Panc1 (cell line): ENCODE data around the gene BAIAP2. TPM values are rescaled to one million over a fixed set of nuclear protein-coding genes. Genes with fewer than 3 reads are reported as not detected.
A peak's percentile ranks its signal among the peaks of the same experiment; 100 is the strongest.

Experiments
- ATAC-seq: fragments of 200-7000 bp; cut with Tn5 transposase; 2 replicates; pipeline ENCODE4 v1.9.1; 2020; ENCODE audit warnings: mild to moderate bottlenecking, moderate library complexity
- BruUV-seq: library from RNA; stranded (reverse); fragments of 400-500 nt; replicated peaks from 2 replicates; lab custom pipeline; 2021; lab: Mats Ljungman, UMichigan
- CTCF ChIA-PET: fragments of 300-600 bp; sonication (Branson Sonifier 250); formaldehyde crosslinking; loops from one replicate; lab custom pipeline; 2022; ENCODE audit warnings: antibody characterized with exemption; lab: Charles Lee
- POLR2A ChIA-PET: fragments of 300-600 bp; sonication (Branson Sonifier 250); formaldehyde crosslinking; loops from one replicate; lab custom pipeline; 2022; ENCODE audit warnings: antibody characterized with exemption; lab: Charles Lee
- DNase-seq: peaks from one replicate; pipeline ENCODE4 v3.0.0-alpha.2; 2010; ENCODE audit warnings: low read depth, low spot score
- H3K27ac ChIP-seq: 2 replicates; pipeline ENCODE4 v1.5.1; 2011; ENCODE audit warnings: mild to moderate bottlenecking, low read length, inconsistent platforms
- H3K27me3 ChIP-seq: fragments of 200-500 bp; sonication (Bioruptor generic); 2 replicates; pipeline ENCODE4 v1.6.0; 2014; ENCODE audit warnings: low read length, inconsistent platforms; ENCODE audit not compliant: control insufficient read depth, insufficient read depth
- H3K36me3 ChIP-seq: fragments of 200-500 bp; sonication (Bioruptor generic); 2 replicates; pipeline ENCODE4 v1.5.1; 2014; ENCODE audit warnings: inconsistent platforms, mild to moderate bottlenecking, low read length, moderate library complexity; ENCODE audit not compliant: control insufficient read depth, insufficient read depth
- H3K4me1 ChIP-seq: 2 replicates; pipeline ENCODE4 v1.5.1; 2011; ENCODE audit warnings: inconsistent platforms, mild to moderate bottlenecking, low read length, moderate library complexity; ENCODE audit not compliant: control insufficient read depth, insufficient read depth
- H3K4me3 ChIP-seq, 2 experiments: 2 replicates each; pipeline ENCODE4 v1.5.1; 2011 to 2012; ENCODE audit warnings: low read depth in 2 of 2, low read length in 2 of 2, mild to moderate bottlenecking in 2 of 2, inconsistent platforms in 1 of 2, moderate library complexity in 1 of 2
- H3K9me3 ChIP-seq: fragments of 200-500 bp; sonication (Bioruptor generic); 2 replicates; pipeline ENCODE4 v1.5.1; 2014; ENCODE audit warnings: low read depth, mild to moderate bottlenecking, inconsistent platforms, low read length, moderate library complexity; ENCODE audit not compliant: control insufficient read depth, insufficient read depth
- POLR2AphosphoS5 ChIP-seq: IDR thresholded peaks from 2 replicates; pipeline ENCODE4 v1.6.1; 2012; ENCODE audit warnings: mild to moderate bottlenecking, low read depth, low read length, moderate library complexity
- REST ChIP-seq, 2 experiments: IDR thresholded peaks; 2 replicates each; pipeline ENCODE4 v1.6.1; 2011 to 2012; ENCODE audit warnings: low read depth in 2 of 2, control low read depth in 1 of 2, low read length in 1 of 2, mild to moderate bottlenecking in 1 of 2, moderate library complexity in 1 of 2; ENCODE audit not compliant: insufficient read depth in 1 of 2
- SIN3A ChIP-seq: IDR thresholded peaks from 2 replicates; pipeline ENCODE4 v1.6.1; 2012; ENCODE audit warnings: low read depth, mild to moderate bottlenecking, low read length, moderate library complexity, borderline replicate concordance; ENCODE audit not compliant: insufficient read depth
- TCF7L2 ChIP-seq: IDR thresholded peaks from 2 replicates; pipeline ENCODE4 v1.6.1; 2011; ENCODE audit warnings: mild to moderate bottlenecking, low read depth, low read length, inconsistent platforms
- in situ Hi-C: cut with HindIII; loops from 2 replicates; pipeline ENCODE4 v1.10.0; 2016; ENCODE audit warnings: low sequenced_read_pairs, low pct_unique_long_range_greater_than_20kb
- intact Hi-C: fragments of 100-400 bp; cut with micrococcal nuclease; formaldehyde crosslinking; loops from one replicate; pipeline ENCODE4 v1.10.0; 2022; ENCODE audit not compliant: unreplicated experiment
- total RNA-seq: library from RNA; stranded (reverse); gene quantifications from one replicate; pipeline ENCODE4 v1.2.1, GENCODE V29; 2021; ENCODE audit not compliant: unreplicated experiment
- TF ChIP-seq, protein P1 (sequence below): fragments of 450-650 bp; IDR thresholded peaks from 2 replicates; pipeline ENCODE4 v1.5.1; 2017; ENCODE audit warnings: mild to moderate bottlenecking

BAIAP2 gene
- total RNA-seq, 1 experiment from 2014 or later, result 125 TPM

DNA sequence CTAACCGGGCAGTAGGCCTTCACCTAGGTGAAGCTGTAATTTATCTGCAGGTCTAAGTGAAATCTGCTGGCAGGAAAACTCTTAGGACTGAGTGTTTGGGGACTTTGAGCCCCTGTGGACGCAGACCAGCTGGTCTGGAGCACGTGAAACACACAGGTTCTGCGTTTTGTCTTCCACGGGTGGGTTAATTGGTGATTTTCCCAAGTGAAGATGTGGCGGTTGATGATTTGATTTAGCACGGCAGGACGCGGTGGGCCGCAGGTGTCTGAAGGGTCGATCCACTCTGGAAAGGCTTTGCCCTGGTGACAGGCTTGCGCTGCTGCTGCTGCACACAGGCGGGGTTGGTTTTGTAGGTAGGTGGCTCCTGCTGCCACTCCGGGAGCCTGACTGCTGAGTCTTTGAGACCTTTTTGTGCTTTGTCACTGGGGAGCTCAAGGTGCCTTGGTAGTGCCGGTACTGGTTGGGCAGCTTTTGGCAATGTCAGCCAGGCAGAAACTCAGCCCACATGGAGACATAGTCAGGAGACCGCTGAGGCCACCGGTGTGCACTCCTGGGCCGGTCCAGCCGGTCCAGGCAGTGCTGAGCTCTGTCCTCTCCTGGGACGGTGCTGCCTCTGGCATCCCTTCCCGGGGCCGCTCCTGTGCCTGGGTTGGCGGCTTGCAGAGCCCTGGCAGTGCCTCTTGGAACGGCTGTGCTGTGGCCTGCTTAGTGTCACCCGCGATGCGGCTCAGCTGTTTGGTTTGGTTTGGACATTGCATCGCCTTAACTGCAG, 2.3 kb downstream of the BAIAP2 start:
- TF ChIP-seq REST (IDR thresholded peaks at IDR 0.05; ENCODE audit: insufficient read depth in 1 of 2, low read depth in 2 of 2, low read length in 1 of 2) (no peak; a peak in 1 of 4 replicates), POLR2AphosphoS5 (no peak), SIN3A (no peak), TCF7L2 (no peak)
- TF ChIP-seq, protein P1, sequence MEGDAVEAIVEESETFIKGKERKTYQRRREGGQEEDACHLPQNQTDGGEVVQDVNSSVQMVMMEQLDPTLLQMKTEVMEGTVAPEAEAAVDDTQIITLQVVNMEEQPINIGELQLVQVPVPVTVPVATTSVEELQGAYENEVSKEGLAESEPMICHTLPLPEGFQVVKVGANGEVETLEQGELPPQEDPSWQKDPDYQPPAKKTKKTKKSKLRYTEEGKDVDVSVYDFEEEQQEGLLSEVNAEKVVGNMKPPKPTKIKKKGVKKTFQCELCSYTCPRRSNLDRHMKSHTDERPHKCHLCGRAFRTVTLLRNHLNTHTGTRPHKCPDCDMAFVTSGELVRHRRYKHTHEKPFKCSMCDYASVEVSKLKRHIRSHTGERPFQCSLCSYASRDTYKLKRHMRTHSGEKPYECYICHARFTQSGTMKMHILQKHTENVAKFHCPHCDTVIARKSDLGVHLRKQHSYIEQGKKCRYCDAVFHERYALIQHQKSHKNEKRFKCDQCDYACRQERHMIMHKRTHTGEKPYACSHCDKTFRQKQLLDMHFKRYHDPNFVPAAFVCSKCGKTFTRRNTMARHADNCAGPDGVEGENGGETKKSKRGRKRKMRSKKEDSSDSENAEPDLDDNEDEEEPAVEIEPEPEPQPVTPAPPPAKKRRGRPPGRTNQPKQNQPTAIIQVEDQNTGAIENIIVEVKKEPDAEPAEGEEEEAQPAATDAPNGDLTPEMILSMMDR, result no peak
- Histone ChIP-seq H3K9me3 (no peaks in the 10 kb centered on the region), H3K36me3 (peaks cover 7% of the 10 kb centered on the region; the same call in 1 of the 2 replicates), H3K4me1 (peaks cover 51% of the 10 kb centered on the region), H3K27me3 (no peaks in the 10 kb centered on the region), H3K27ac (peak overlapping the region; percentile 99), H3K4me3 (peak overlapping the region; percentile 59 to 87)
- no peak for ATAC-seq
- BruUV-seq, result no TSS peak
- ChIA-PET CTCF (interaction anchor here (0.9 kb wide), 2 partner anchors 12 to 61 kb away, joined by 4 read pairs; no protein-coding TSS in a partner anchor), POLR2A (interaction anchor here (0.6 to 0.9 kb wide), 3 partner anchors 9 to 187 kb away, joined by 3 read pairs; no protein-coding TSS in a partner anchor)
- DNase-seq, result no peak
- in situ Hi-C loops, result no loop called here
- intact Hi-C loops, result loop anchor here (5.0 kb wide), 1 partner anchor 60 kb away; no protein-coding TSS in a partner anchor

GRCh38 chr17:81037798-81038733, 3.1 kb downstream of the BAIAP2 start:
- peaks cover 59% of the 10 kb centered on the region for H3K4me1 ChIP-seq
- TF ChIP-seq SIN3A (0 out of 2 replicates have a peak, but pooled peaks have one; percentile 59), TCF7L2 (0 out of 2 replicates have a peak, but pooled peaks have one; percentile 20)
- TF ChIP-seq, protein P1, result no peak
- ChIA-PET POLR2A (interaction anchor here (0.6 kb wide), 1 partner anchor 48 kb away, joined by 4 read pairs; no protein-coding TSS in a partner anchor), CTCF (interaction anchor here (0.9 kb wide), 2 partner anchors 11 to 14 kb away, joined by 3 to 4 read pairs; no protein-coding TSS in a partner anchor)
- BruUV-seq, result no TSS peak
- ATAC-seq (no peak), DNase-seq (no peak)
- in situ Hi-C loops, result no loop called here
- H3K27me3 ChIP-seq, result no peaks in the 10 kb centered on the region
- intact Hi-C loops, result loop anchor here (5.0 kb wide), 1 partner anchor 59 kb away; no protein-coding TSS in a partner anchor
- no peaks in the 10 kb centered on the region for H3K9me3 ChIP-seq
- H3K36me3 ChIP-seq, result peaks cover 7% of the 10 kb centered on the region; the same call in 1 of the 2 replicates
- peak overlapping the region; percentile 99 for H3K27ac ChIP-seq
- peak overlapping the region; percentile 59 to 87 for H3K4me3 ChIP-seq
